ENCODE measurements around the gene PDLIM3.

Gene PDLIM3

GRCh38 chr4:185559915-185560281, 24.6 kb upstream of the PDLIM3 start (continued):
- TF ChIP-seq, protein P1, sequence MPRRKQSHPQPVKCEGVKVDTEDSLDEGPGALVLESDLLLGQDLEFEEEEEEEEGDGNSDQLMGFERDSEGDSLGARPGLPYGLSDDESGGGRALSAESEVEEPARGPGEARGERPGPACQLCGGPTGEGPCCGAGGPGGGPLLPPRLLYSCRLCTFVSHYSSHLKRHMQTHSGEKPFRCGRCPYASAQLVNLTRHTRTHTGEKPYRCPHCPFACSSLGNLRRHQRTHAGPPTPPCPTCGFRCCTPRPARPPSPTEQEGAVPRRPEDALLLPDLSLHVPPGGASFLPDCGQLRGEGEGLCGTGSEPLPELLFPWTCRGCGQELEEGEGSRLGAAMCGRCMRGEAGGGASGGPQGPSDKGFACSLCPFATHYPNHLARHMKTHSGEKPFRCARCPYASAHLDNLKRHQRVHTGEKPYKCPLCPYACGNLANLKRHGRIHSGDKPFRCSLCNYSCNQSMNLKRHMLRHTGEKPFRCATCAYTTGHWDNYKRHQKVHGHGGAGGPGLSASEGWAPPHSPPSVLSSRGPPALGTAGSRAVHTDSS (tag by site-specific recombination; IDR thresholded peaks at IDR 0.05): no peak
- TF ChIP-seq, protein P2, sequence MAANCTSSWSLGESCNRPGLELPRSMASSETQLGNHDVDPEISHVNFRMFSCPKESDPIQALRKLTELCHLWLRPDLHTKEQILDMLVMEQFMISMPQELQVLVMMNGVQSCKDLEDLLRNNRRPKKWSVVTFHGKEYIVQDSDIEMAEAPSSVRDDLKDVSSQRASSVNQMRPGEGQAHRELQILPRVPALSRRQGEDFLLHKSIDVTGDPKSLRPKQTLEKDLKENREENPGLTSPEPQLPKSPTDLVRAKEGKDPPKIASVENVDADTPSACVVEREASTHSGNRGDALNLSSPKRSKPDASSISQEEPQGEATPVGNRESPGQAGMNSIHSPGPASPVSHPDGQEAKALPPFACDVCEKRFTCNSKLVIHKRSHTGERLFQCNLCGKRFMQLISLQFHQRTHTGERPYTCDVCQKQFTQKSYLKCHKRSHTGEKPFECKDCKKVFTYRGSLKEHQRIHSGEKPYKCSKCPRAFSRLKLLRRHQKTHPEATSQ (tag by site-specific recombination; IDR thresholded peaks at IDR 0.05): no peak
- peak; percentile 46; the same call in 1 of the 2 replicates for TF ChIP-seq GLIS2 (tag by site-specific recombination; IDR thresholded peaks at IDR 0.05)
- no peak for TF ChIP-seq HIC1 (tag by site-specific recombination; IDR thresholded peaks at IDR 0.05)
- no peak for TF ChIP-seq ZBTB1 (tag by site-specific recombination; IDR thresholded peaks at IDR 0.05)
- no peak for TF ChIP-seq ZNF449 (tag by site-specific recombination; IDR thresholded peaks at IDR 0.05)
- no peak for TF ChIP-seq ZFP37 (tag by site-specific recombination; IDR thresholded peaks at IDR 0.05)
- no peak for TF ChIP-seq ZNF10 (tag by site-specific recombination; IDR thresholded peaks at IDR 0.05)
- TF ChIP-seq PATZ1 (tag by site-specific recombination; IDR thresholded peaks at IDR 0.05): peak; percentile 61
- no peak for TF ChIP-seq KLF16 (tag by site-specific recombination; IDR thresholded peaks at IDR 0.05)
- TF ChIP-seq EGR2 (tag by site-specific recombination; IDR thresholded peaks at IDR 0.05; ENCODE audit: low read depth): peak; percentile 44
- TF ChIP-seq ZNF121 (tag by site-specific recombination; IDR thresholded peaks at IDR 0.05): no peak
- no peak for TF ChIP-seq RBAK (tag by site-specific recombination; IDR thresholded peaks at IDR 0.05)
- peak; percentile 52; the same call in 1 of the 2 replicates for TF ChIP-seq ZNF335 (tag by site-specific recombination; conservative IDR thresholded peaks at IDR 0.05)
- no peak for TF ChIP-seq ZNF157 (tag by site-specific recombination; IDR thresholded peaks at IDR 0.05)
- TF ChIP-seq ZNF146 (tag by site-specific recombination; IDR thresholded peaks at IDR 0.05): no peak
- TF ChIP-seq ZNF354C (tag by site-specific recombination; IDR thresholded peaks at IDR 0.05; ENCODE audit: borderline replicate concordance, low read depth): no peak
- TF ChIP-seq ZNF626 (tag by site-specific recombination; IDR thresholded peaks at IDR 0.05): no peak
- TF ChIP-seq, protein P3, sequence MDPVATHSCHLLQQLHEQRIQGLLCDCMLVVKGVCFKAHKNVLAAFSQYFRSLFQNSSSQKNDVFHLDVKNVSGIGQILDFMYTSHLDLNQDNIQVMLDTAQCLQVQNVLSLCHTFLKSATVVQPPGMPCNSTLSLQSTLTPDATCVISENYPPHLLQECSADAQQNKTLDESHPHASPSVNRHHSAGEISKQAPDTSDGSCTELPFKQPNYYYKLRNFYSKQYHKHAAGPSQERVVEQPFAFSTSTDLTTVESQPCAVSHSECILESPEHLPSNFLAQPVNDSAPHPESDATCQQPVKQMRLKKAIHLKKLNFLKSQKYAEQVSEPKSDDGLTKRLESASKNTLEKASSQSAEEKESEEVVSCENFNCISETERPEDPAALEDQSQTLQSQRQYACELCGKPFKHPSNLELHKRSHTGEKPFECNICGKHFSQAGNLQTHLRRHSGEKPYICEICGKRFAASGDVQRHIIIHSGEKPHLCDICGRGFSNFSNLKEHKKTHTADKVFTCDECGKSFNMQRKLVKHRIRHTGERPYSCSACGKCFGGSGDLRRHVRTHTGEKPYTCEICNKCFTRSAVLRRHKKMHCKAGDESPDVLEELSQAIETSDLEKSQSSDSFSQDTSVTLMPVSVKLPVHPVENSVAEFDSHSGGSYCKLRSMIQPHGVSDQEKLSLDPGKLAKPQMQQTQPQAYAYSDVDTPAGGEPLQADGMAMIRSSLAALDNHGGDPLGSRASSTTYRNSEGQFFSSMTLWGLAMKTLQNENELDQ (tag by site-specific recombination; IDR thresholded peaks at IDR 0.05; ENCODE audit: low read depth): no peak
- no peak for TF ChIP-seq SALL2 (tag by site-specific recombination; IDR thresholded peaks at IDR 0.05; ENCODE audit: borderline replicate concordance)
- 0 out of 2 replicates have a peak, but pooled peaks have one; percentile 57 for TF ChIP-seq KLF17 (tag by site-specific recombination; IDR thresholded peaks at IDR 0.05)
- TF ChIP-seq ZNF530 (tag by site-specific recombination; IDR thresholded peaks at IDR 0.05; ENCODE audit: low read depth): no peak
- TF ChIP-seq ZNF214 (tag by site-specific recombination; IDR thresholded peaks at IDR 0.05; ENCODE audit: borderline replicate concordance): no peak
- TF ChIP-seq ZNF514 (tag by site-specific recombination; IDR thresholded peaks at IDR 0.05): no peak
- TF ChIP-seq, protein P4, sequence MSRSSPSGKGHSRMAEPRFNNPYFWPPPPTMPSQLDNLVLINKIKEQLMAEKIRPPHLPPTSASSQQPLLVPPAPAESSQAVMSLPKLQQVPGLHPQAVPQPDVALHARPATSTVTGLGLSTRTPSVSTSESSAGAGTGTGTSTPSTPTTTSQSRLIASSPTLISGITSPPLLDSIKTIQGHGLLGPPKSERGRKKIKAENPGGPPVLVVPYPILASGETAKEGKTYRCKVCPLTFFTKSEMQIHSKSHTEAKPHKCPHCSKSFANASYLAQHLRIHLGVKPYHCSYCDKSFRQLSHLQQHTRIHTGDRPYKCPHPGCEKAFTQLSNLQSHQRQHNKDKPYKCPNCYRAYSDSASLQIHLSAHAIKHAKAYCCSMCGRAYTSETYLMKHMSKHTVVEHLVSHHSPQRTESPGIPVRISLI (tag by site-specific recombination; IDR thresholded peaks at IDR 0.05): no peak

All from HEK293 (cell line).